NCI-H526 treated with DMSO at 0.1 percent for 48 hours (cell line): ENCODE data around the gene SACS.

Experiments
- DNase-seq: peaks from one replicate; lab custom pipeline; 2025; lab: John Stamatoyannopoulos, UW

The SACS gene

DNA sequence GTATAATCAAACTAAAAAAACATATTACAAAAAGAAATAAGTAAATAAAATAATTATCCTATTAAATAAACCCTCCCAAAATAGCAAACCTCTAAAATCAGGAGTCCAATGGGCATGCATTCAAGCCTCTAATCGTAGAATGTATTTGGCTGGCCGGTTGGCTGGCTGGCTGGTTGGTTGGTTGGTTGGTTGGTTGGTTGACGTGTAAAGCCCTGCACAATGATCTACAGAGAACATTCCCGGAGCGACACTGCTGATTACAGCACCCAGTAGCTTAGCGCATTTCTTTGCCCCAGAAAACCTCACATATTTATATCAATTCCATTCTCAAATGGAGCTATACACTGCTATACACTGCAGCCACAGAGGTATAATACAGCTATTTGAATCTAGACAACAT lies 65.6 kb downstream of the SACS start:
- DNase-seq: no peak

DNA sequence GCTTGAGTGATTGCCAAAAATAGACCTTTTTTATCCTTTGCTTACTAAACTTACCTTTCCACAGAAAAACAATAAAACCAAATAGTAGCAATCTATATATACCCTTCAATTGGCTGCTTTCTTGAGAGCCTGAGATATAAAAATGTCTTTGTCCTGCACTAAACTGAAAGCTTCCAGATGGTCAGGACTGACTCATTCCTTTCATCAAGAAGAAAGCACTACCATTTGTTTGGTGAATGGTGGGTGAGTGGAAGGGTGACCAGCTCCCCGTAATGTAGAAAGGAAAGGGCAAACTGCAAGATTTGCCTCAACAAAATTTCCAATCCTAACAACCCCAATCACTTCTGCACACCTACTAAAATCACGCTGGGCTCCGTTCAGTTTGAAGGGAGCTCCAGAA lies 67.8 kb downstream of the SACS start:
- no peak for DNase-seq

DNA sequence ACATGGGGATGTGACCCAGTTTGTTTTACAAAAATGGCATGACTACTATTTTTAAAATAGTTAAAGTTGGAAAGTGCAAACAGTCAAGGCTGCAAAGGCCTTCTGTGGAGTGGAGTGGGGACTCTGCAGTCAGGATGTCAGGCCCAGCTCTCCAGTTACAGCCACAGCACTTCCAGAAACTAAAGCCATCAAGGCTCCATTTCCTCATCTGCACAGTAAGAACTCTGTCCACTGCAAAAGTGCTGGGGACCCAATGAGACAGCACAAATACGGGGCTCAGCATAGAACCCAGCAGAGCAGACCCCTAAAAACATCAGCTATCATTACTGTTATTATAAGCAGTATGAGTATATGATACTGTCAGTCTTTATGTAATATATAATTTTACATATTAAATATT lies 73.6 kb downstream of the SACS start:
- no peak for DNase-seq

DNA sequence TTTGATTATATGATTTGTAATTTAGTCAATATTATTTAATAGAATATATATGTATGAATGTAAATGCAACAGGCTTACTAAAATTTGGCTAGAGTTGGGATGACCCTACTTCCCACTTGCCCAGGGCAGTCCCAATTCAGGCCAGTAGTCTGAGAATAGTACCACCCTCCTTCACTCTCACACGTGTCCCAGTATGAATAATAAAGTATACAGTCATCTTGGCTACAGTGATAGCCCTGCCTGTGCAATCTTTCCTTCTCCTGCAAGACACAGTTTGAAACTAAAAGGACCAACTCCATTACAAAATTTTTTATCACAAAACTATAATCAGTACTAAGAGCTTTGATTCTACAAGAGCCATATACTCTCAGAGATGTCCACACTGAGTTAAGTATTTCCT lies 76.2 kb downstream of the SACS start:
- DNase-seq: no peak

DNA sequence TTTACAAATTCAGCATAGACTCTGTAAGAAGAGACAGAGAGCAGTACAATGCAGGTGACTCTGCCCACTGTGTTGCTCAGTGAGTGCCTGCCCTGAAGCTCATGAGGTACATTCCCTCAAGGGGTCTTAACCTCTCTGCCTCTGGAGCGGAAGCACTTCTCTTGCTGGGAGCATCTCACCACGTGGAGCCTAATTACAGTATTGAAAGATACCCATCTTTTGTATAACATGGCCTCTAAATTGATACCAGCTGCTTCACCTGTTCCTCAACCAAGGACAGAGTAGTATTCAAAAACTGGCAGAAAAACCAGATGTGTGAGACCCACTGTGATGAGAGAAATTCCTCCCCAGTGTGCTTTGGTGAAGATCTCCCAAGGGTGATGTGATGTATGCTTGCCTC lies 77.1 kb downstream of the SACS start:
- no peak for DNase-seq

DNA sequence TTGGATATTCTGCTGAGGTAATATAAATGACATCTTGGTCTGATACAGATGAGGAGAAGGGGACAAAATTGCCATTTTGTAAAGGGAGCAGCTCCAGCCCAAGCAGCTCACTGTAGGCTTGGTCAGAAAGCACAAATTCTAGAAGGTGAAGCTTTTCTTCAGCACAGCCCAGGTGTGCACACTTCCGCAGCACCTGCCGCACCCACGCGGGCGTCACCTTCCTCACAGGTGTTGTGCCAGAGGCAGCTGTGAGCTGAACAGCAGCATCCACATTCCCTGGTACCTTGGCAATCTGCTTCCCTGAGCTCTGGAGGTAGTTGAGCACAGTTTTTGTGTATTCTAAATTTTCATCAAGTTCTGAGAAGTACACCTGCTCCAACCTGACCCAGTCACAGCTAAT lies 79.0 kb downstream of the SACS start:
- no peak for DNase-seq

DNA sequence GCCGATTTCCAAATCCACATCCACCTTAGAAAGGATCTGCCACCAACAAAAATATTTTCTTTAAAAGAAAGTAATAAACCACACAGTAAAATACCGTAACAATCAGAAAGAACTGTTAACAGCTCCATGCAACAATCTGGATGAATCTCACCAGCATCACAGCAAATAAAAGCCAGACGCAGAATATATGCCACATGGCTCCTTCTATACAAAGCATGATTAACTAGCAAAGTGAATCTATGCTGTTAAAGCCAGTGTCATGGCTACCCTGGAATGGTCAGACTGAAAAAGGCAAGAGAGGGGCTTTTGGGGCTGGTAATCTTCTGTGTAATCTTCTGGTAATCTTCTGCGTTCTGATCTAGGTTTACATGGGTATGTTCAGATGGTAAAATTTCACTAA lies 81.3 kb downstream of the SACS start:
- no peak for DNase-seq

DNA sequence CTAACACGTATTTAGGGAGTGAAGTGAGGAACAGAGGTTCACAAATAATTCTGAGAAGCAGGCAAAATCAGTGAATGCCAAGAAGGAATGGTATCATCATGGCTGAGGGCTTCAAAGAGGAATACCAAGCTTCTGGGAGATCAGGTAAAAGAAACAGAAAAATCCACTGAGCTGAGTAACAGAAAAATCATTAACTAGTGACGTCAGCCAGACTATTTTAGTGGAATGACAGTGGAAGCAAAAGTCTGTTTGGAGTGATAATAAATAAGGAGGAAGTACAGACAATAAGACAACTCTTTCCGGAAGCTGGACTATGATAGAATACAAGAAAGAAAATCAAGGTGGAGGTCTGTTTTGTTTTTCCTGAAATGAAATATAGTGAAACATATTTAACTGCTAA lies 83.5 kb downstream of the SACS start:
- no peak for DNase-seq

DNA sequence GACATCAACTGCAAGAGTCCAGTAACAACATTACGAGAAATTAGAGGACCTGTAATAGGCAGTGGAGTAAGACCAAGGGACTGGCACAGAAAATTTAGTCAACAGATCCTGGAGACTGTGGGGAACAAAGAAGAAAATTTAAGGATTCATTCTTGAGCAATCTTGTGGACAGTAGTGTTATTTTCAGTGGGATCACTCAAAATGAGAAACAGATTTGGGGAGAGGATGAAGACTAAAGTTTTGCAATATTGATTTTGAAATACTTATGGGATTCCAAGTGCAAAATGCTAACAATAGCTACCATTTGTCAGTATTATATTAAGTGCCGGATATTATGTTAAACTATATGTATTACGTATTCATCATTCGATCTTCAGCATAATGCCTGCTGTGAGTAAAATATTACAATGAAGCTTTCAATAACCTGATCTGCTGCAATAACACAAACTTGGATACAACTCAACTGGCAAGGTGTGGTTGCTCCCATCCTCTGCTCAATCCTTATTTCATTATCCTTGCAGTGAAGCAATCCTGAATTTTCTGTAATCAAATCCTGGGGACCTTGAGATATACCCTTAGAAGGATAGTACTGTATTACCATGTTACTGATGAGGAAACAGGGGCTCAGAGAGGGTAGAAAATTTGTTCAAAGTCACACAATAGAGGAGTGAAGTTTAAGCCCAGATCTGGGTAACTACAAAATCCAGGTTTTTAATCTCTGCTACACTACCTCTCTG lies 84.2 kb downstream of the SACS start:
- DNase-seq: no peak

DNA sequence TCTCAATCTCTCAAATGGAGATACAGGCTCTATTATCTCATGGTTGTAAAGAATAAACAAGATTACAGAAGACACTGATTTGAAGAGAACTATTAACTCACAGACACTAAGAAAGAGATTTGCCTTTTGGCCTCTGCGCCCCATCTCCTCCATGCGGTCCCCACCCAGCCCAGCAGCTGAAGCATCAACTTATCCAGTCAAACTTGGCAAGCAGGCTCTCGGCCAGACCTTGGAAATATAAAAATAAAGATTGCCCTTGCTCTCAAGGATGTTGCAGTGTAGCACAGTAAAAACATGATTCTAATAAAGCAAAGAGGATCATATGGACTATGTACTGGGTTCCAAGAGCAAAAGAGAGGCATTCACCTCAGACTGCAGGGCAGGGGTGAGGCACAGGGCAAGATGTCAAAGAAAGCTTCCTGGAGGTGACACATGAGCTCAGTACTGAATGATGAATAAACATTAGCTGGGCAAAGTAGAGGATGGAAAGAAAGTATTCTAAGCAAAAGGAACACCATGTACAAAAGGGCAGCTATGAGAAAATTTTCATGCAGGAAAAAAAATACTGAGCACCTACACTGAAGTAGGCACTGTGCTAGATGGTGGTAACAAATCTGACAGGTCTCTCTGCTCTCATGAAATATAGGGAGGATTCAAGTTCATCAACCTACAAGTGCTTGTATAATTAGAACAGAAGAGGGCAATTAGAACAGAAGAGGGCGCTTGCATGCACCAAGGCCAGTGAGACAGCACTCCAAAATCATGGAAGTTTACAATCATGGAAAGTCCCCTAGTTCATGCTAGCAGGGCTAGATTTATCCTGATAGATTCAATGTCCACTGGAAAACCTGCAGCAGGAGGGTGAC lies 85.0 kb downstream of the SACS start:
- no peak for DNase-seq

DNA sequence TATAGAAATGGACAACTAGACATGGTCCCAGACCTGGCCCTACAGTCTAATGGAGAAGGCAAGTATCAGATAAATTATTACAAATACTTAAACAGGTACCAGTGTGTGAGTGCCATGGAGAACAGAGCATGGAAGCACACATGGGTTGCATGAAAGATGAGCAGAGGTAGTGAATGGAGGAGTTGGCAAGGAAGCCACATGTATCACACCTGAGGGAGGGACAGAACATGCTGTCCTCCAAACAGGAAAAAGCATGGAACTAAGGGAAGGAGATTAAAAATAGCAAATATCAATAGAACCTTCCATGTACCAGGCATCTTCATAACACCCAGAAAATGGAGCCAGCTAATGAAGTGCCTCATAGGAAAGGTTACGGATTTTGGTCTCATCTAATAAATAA lies 85.9 kb downstream of the SACS start:
- no peak for DNase-seq

DNA sequence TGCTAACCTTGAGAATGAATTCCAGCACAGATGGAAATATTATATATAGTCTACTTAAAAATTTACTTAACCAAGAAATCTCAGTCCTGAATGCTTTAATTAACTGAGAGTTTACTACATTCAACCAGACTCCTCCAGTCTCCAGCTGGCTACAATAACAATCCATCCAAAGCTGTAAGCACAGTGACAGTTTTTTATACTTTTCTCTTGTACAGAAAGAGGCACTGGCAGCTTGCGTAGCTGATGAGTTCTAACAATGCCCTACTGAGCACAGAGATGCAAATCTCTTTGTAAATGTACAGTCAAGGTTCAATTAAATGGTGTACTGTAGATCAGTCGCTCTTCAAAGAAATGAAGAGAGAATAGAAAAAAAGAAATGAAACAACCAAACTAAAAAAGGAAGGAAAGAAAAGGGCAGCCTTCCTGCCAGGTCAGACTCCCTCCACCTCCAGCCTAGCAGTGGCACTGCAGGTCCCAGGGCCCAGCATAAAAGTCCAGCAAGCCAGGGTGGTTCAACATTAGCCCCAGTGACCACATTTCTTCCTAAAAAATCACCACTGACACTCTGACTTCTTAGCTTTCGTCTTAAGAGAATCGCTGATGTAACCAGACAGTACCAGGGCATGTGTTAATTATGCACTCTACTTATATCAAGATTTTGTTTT lies 88.4 kb downstream of the SACS start:
- peak; percentile 89 for DNase-seq

DNA sequence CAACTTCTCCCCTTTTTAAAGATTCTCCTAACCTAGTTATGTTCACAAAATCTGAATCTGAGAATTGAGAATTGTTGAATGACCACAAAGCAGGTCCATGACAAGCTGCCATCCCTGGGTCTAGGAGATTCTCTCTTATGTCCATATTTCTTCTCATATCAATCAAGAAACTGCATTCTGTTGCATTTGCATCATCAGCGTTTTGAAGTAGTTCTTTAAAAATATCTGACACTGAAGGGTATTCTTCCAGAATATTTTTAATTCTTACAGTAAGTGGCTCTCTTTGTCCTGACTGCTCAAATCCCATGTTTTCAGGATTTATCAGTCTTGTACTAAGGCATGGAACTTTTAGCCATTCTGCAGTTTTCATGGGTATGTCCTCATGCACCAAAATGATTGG lies 94.3 kb downstream of the SACS start:
- DNase-seq: no peak

DNA sequence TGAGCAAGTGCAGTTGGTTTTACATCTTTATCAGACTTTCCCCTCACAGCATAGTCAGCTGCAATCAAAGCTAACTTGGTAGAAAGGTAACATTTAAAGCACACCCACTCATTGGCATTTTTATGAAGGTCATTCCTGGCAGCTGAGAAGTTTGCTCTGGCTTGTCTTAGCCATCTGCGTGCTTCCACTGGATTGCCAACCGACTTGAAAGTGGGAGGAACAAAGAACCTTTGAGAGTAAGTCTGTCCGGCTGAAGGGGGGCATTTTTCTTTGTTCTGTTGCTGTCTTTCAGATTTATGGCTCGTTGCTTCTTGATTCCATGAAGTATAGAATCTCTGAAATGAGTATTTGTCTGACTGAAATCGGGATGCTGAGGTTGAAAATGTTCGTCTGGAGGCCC lies 103.1 kb downstream of the SACS start:
- DNase-seq: no peak

DNA sequence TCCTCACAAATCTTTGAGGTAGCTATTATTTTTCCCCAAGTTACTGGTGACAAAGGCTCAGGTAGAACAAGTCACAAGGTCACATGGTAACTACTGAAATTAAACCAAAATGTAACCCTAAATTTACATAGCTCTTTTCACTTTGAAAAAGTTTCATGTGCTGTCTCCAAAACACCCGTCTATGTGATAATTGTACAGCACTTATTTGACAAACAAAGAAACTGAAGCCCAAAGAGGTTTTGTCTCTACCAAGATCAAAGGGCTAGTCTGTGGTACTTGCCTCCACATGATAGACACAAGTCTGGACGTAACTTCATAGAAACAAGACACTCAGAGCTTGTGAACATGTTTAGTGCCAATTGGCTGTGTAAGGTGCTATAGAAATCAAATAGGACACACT lies 108.3 kb downstream of the SACS start:
- DNase-seq: no peak

DNA sequence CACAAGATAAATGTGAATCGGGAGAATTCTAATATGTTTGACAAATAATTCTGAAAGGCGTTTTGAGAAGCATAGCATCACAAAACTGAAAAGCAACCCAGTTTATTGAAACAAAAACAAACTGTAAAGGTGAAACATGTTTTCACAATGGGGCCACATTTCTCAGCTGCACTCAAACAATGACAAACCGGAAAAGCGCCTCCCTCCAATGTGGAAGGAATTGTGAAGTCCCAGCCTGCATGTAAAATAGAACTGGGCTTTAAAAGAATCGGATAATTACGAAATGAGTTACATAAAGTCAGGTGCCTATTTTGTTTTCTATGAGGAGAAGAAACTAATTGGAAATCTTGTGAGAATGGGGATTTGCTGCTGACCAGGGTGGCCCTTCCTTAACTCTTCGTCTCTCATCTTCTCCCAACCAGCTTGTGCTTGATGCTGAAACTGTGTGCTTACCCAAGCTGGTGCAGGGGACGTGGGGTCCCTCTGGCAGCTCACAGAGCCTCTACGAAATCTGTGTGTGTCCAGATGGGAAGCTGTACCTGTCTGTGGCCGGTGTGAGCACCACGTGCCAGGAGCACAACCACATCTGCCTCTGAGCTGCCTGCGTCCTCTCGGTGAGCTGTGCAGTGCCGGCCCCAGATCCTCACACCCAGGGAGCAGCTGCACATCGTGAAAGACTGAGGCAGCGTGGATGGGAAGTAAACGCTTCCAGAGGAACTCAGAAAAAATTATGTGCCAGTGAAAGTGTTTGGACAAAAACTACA lies 109.4 kb downstream of the SACS start:
- DNase-seq: no peak

DNA sequence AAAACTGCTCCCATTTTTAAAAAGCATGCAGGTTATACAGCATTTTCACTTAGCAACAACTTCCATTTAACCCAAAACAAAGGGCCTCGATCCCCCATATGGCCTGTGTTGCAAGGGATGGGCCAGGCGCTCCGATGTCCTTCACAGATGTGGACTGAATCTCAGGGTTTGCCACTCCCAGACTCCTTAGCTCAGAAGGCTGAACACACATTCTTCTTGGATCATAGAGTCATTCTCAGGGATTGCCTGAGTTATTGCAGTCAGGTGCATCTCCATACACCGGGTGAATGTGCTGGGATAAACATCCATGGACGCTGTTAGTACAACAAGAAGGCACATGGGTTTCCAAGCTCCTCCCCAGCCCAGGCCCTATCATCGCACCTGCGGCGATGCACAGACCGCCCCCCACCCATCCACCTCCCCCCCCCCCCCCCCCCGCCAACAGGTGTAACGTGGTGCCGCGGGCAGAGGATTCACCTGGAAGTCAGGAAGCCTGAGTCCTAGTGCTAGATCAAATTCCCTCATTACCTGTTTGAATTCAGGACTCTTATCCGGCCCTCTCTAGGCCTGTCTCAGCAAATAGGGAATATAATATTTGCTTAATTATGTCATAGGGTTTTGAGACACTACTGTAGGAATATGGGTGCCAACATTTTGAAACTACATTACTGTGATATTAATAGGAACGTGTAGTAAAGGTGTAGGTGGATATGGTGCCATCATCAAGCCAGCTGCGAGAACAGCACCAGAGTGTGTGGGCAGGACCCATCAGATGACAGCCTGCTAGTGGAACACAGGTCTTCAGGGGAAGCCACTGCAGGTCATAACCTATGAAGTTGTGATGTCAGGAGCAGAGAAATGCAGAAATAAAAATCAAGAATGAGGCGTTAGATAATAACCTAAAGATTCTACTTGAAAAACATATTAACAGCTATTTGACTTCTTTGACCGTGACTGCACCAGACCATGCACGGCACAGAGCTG lies 110.9 kb downstream of the SACS start:
- peak; percentile 53 for DNase-seq

DNA sequence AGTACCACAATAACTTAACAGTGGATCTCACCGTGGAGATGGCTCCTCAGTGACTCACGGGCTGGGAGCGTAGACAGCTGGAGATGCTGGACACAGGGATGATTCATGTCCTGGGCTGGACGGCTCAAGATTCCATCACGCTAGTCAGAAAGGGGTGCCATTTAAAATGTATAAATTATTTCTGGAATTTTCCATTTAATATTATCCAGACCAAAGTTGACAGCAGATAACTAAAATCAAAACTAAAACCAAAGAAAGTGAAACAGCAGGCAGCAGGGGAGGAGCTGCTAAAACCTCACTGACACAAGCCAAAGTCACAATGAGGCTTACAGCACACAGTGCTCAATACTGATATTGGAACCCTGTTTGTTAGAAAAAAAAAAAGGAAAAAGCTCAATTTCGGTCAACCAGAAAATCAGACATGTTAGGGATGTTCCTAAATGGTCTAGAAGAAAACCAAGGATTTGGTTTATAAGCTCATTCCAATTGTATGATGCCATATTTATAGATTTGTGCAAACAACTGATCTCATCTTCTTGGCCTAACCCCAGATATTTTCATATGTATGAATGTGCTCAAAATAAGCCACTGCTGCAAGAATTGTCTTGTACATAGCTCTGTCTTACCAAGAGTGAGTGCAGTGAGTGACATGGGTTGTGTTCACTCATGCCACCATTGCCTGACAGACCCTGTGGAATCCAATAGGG lies 111.8 kb downstream of the SACS start:
- no peak for DNase-seq

DNA sequence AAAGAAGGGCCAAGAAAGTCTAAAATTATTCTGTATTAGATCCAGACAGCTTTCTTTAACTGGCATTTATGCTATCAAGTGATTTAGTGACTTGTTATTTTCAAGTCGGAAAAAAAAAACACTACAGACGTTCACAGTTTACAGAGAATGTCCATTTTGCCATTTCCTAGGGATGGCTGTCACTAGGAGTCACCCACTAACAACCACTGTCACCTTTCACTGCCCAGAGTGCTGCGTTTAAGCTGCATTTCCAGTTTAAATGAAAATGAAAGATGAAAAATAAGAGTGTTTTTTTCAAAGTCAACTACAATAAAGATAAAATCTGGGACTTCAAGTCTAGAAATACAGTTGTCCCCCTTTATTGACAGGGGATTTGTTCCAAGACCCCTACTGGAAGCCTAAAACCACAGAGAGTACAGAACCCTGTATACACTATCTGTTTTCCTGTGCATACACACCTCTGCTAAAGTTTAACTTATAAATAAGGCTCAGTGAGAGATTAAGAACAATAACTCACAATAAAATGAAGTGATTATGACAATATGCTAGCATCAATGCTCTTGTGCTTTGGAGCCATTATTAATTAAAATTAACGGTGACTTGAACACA lies 112.5 kb downstream of the SACS start:
- no peak for DNase-seq

DNA sequence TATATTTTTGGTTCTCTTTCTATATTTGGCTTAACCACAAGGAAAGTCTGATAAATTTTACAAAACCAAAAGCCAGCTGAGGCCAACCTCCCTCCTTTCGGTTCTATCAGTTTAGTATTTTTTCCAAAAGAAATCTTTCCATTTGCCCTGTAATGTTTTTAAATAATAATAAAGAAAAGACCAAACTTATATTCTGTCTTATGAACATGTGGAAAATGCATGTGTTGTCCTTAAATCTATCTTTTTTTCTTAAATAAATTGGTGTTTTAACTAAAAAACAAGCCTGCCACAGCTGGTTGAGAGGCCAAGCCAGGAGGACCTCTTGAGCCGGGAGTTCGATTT lies 113.6 kb downstream of the SACS start:
- no peak for DNase-seq
